ENCODE measurements around the gene NOP10. TPM values are rescaled to one million over a fixed set of nuclear protein-coding genes. Genes with fewer than 3 reads are reported as not detected.
"Not testable (repeated sequence)": the region's sequence is repeated elsewhere in the genome, so short reads cannot be mapped to it uniquely, and the experiment has no call there.

The NOP10 gene
- total RNA-seq, 1 donor, result 216 TPM

DNA sequence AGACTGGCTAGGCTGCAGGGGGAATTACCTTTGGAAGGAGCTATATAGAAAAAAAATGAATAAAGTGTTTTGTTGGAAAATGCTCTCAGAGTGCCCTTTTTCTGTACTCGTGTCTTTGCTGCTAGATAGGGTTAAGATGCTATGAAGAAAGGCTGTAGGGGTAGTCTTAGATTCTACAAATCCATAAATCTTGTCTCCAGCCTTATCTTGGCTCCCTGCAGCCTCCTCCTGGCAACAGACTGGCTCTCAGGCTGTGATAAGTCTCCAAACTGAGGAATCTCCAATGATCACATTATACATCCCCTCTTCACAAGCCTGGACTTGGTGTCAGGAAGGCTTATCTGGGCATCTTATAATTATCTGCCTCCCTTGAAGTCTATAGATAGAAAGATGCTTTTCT, 14.7 kb upstream of the NOP10 start:
- no peaks in the 10 kb centered on the region for H3K27me3 ChIP-seq (ENCODE audit: insufficient read depth, low read length)
- TF ChIP-seq, protein P1, sequence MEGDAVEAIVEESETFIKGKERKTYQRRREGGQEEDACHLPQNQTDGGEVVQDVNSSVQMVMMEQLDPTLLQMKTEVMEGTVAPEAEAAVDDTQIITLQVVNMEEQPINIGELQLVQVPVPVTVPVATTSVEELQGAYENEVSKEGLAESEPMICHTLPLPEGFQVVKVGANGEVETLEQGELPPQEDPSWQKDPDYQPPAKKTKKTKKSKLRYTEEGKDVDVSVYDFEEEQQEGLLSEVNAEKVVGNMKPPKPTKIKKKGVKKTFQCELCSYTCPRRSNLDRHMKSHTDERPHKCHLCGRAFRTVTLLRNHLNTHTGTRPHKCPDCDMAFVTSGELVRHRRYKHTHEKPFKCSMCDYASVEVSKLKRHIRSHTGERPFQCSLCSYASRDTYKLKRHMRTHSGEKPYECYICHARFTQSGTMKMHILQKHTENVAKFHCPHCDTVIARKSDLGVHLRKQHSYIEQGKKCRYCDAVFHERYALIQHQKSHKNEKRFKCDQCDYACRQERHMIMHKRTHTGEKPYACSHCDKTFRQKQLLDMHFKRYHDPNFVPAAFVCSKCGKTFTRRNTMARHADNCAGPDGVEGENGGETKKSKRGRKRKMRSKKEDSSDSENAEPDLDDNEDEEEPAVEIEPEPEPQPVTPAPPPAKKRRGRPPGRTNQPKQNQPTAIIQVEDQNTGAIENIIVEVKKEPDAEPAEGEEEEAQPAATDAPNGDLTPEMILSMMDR (IDR thresholded peaks at IDR 0.05; ENCODE audit: extremely low read depth, low read depth, low read length), result no peak
- H3K79me2 ChIP-seq (ENCODE audit: insufficient read depth, low read length), result no peaks in the 10 kb centered on the region
- peaks cover 34% of the 10 kb centered on the region for H3K36me3 ChIP-seq (ENCODE audit: insufficient read depth, low read length)
- H3K27ac ChIP-seq (ENCODE audit: low read depth, low read length), result no peak overlapping the region
- no peak overlapping the region for H2AFZ ChIP-seq (ENCODE audit: low read length)
- H3K4me3 ChIP-seq (ENCODE audit: insufficient read depth, low read length), result no peak overlapping the region
- DNase-seq (ENCODE audit: insufficient read length, low spot score, missing footprints), result no peak
- no peaks in the 10 kb centered on the region for H3K9me3 ChIP-seq (ENCODE audit: low read depth, low read length)
- no peak overlapping the region for H3K4me2 ChIP-seq (ENCODE audit: insufficient read depth, low read length)
- H4K20me1 ChIP-seq (ENCODE audit: insufficient read depth, low read length), result no peaks in the 10 kb centered on the region
- H3K4me1 ChIP-seq (ENCODE audit: insufficient read depth, low read length), result no peaks in the 10 kb centered on the region

DNA sequence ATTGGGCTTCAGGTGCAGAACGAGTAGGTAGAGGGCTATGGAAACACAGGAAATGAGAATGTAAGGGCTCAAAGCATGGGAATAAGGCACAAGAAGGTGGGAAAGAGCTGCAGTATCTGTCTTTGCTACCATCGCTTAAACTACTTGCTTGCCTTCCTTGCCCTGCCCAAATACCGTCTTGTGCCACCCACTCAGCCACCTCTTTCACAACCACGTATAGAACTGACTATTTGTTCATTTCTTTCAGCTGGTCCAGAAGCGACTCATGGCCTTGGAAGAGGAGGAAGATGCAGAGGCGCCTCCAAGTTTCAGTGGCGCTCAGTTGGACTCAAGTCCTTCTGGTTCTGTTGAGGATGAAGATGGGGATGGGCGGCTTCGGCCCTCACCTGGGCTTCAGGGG, 12.3 kb upstream of the NOP10 start:
- no peaks in the 10 kb centered on the region for H3K79me2 ChIP-seq (ENCODE audit: insufficient read depth, low read length)
- H3K27ac ChIP-seq (ENCODE audit: low read depth, low read length), result no peak overlapping the region
- H2AFZ ChIP-seq (ENCODE audit: low read length), result no peak overlapping the region
- no peak for DNase-seq (ENCODE audit: insufficient read length, low spot score, missing footprints)
- no peaks in the 10 kb centered on the region for H4K20me1 ChIP-seq (ENCODE audit: insufficient read depth, low read length)
- H3K4me2 ChIP-seq (ENCODE audit: insufficient read depth, low read length), result no peak overlapping the region
- no peaks in the 10 kb centered on the region for H3K9me3 ChIP-seq (ENCODE audit: low read depth, low read length)
- no peaks in the 10 kb centered on the region for H3K27me3 ChIP-seq (ENCODE audit: insufficient read depth, low read length)
- no peaks in the 10 kb centered on the region for H3K4me1 ChIP-seq (ENCODE audit: insufficient read depth, low read length)
- H3K4me3 ChIP-seq (ENCODE audit: insufficient read depth, low read length), result no peak overlapping the region
- TF ChIP-seq, protein P1 (IDR thresholded peaks at IDR 0.05; ENCODE audit: extremely low read depth, low read depth, low read length), result no peak
- peaks cover 19% of the 10 kb centered on the region for H3K36me3 ChIP-seq (ENCODE audit: insufficient read depth, low read length)

DNA sequence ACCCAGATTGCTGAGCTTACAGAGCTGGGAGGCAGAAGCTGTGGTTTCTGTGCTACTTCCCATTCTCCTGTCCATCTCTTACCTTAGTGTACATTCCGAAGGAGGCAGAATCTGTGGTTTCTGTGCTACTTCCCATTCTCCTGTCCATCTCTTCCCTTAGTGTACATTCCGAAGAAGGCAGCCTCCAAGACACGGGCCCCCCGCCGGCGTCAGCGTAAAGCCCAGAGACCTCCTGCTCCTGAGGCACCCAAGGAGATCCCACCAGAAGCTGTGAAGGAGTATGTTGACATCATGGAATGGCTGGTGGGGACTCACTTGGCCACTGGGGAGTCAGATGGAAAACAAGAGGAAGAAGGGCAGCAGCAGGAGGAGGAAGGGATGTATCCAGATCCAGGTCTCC, 11.3 kb upstream of the NOP10 start:
- no peak for DNase-seq (ENCODE audit: insufficient read length, low spot score, missing footprints)
- Histone ChIP-seq H3K27ac (ENCODE audit: low read depth, low read length) (no peak overlapping the region), H3K4me1 (ENCODE audit: insufficient read depth, low read length) (no peaks in the 10 kb centered on the region), H3K36me3 (ENCODE audit: insufficient read depth, low read length) (peaks cover 11% of the 10 kb centered on the region), H3K4me2 (ENCODE audit: insufficient read depth, low read length) (no peak overlapping the region), H3K27me3 (ENCODE audit: insufficient read depth, low read length) (no peaks in the 10 kb centered on the region), H3K79me2 (ENCODE audit: insufficient read depth, low read length) (no peaks in the 10 kb centered on the region), H3K9me3 (ENCODE audit: low read depth, low read length) (no peaks in the 10 kb centered on the region), H4K20me1 (ENCODE audit: insufficient read depth, low read length) (no peaks in the 10 kb centered on the region), H2AFZ (ENCODE audit: low read length) (no peak overlapping the region), H3K4me3 (ENCODE audit: insufficient read depth, low read length) (no peak overlapping the region)
- TF ChIP-seq, protein P1 (IDR thresholded peaks at IDR 0.05; ENCODE audit: extremely low read depth, low read depth, low read length), result no peak

DNA sequence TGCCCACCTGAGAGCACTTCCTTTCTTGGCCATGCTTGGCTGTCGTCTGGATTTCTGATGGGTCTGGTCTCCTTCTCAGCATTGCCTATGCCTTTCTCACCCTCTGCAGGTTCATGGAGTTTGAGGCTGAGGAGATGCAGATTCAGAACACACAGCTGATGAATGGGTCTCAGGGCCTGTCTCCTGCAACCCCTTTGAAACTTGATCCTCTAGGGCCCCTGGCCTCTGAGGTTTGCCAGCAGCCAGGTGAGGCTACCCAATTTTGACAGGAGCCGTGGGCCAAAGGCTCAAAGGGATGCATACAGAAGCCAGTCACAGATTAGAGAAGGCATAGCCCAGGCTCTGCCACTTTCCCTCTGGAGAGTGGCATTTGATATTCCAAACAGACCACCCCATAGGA, 10.7 kb upstream of the NOP10 start:
- TF ChIP-seq, protein P1 (IDR thresholded peaks at IDR 0.05; ENCODE audit: extremely low read depth, low read depth, low read length), result no peak
- H3K79me2 ChIP-seq (ENCODE audit: insufficient read depth, low read length), result no peaks in the 10 kb centered on the region
- H3K27ac ChIP-seq (ENCODE audit: low read depth, low read length), result no peak overlapping the region
- H3K4me2 ChIP-seq (ENCODE audit: insufficient read depth, low read length), result no peak overlapping the region
- H3K4me1 ChIP-seq (ENCODE audit: insufficient read depth, low read length), result no peaks in the 10 kb centered on the region
- H2AFZ ChIP-seq (ENCODE audit: low read length), result no peak overlapping the region
- DNase-seq (ENCODE audit: insufficient read length, low spot score, missing footprints), result no peak
- H3K27me3 ChIP-seq (ENCODE audit: insufficient read depth, low read length), result no peaks in the 10 kb centered on the region
- H3K4me3 ChIP-seq (ENCODE audit: insufficient read depth, low read length), result no peak overlapping the region
- H3K36me3 ChIP-seq (ENCODE audit: insufficient read depth, low read length), result peaks cover 7% of the 10 kb centered on the region
- H4K20me1 ChIP-seq (ENCODE audit: insufficient read depth, low read length), result no peaks in the 10 kb centered on the region
- no peaks in the 10 kb centered on the region for H3K9me3 ChIP-seq (ENCODE audit: low read depth, low read length)

DNA sequence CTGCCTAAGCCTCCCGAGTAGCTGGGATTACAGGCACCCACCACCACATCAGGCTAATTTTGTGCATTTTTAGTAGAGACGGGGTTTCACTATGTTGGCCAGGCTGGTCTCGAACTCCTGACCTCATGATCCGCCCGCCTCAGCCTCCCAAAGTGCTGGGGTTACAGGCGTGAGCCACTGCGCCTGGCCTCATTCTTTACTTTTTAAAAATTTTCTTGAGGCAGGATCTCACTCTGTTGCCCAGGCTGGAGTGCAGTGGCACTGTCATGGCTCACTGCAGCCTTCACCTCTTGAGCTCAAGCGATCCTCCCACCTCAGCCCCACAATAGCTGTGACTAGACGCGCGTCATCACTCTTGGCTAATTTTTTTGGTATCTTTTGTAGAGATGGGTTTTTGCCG, 10.1 kb upstream of the NOP10 start:
- not testable (repeated sequence) for H3K27me3 ChIP-seq (ENCODE audit: insufficient read depth, low read length); H2AFZ ChIP-seq (ENCODE audit: low read length); H3K36me3 ChIP-seq (ENCODE audit: insufficient read depth, low read length); H3K4me1 ChIP-seq (ENCODE audit: insufficient read depth, low read length); H3K4me3 ChIP-seq (ENCODE audit: insufficient read depth, low read length); H3K4me2 ChIP-seq (ENCODE audit: insufficient read depth, low read length); H3K27ac ChIP-seq (ENCODE audit: low read depth, low read length); H3K79me2 ChIP-seq (ENCODE audit: insufficient read depth, low read length); H3K9me3 ChIP-seq (ENCODE audit: low read depth, low read length); DNase-seq (ENCODE audit: insufficient read length, low spot score, missing footprints); H4K20me1 ChIP-seq (ENCODE audit: insufficient read depth, low read length)

All from osteoblast (primary cell).